Pancreas (tissue), 10 donors: ENCODE results near the gene DNAAF5. TPM values are rescaled to one million over a fixed set of nuclear protein-coding genes. Genes with fewer than 3 reads are reported as not detected.

Experiments
- ATAC-seq, 4 donors: fragments of 200-7000 bp; cut with Tn5 transposase; one replicate each; pipeline versions ENCODE4 v1.8.0 to v1.9.1; 2020; ENCODE audit warnings: mild to moderate bottlenecking in 4 of 4, moderate library complexity in 4 of 4
- DNase-seq, 6 donors: peaks; one replicate each; pipeline ENCODE4 v3.0.0-alpha.2; 2020
- FAIRE-seq: peaks from 2 replicates; lab custom pipeline; 2012; peaks lifted over from hg19 to GRCh38; lab: Jason Lieb, UNC
- H3K27ac ChIP-seq, 4 donors: fragments of 200-600 bp; sonication (generic); 1 replicate in 3 of 4; 2 replicates in 1 of 4; pipeline versions ENCODE4 v1.5.0 to v1.8.0; 2020
- H3K27me3 ChIP-seq, 4 donors: fragments of 200-600 bp; one replicate each; pipeline ENCODE4 v1.8.0; 2021
- H3K36me3 ChIP-seq, 3 donors: fragments of 200-600 bp; sonication (generic) in 1 of 3; one replicate each; pipeline versions ENCODE4 v1.5.0 to v1.8.0; 2020 to 2021
- H3K4me1 ChIP-seq, 3 donors: fragments of 200-600 bp; one replicate each; pipeline ENCODE4 v1.8.0; 2021
- H3K4me3 ChIP-seq, 4 donors: fragments of 200-600 bp; sonication (generic) in 2 of 4; one replicate each; pipeline versions ENCODE4 v1.5.0 to v1.8.0; 2020 to 2021
- H3K9me3 ChIP-seq, 4 donors: fragments of 200-600 bp; one replicate each; pipeline ENCODE4 v1.8.0; 2021
- WGBS, 2 donors: extraction: QIAGEN DNeasy Blood & Tissue Kit; methylation state at CpG; one replicate each; pipeline ENCODE4 v1.1.7; 2013; 5-methylcytosine and 5-hydroxymethylcytosine counted together
- intact Hi-C, 3 donors: fragments of 100-400 bp; cut with DNase I; formaldehyde crosslinking; loops; one replicate each; pipeline versions ENCODE4 v1.11.1 to v1.14.2; 2022
- polyA plus RNA-seq, 2 donors: library from polyadenylated mRNA; stranded (reverse); fragments of 200-250 nt; gene quantifications; one replicate each; pipeline ENCODE4 v1.2.3, GENCODE V29; 2013
- total RNA-seq, 6 donors: library from RNA; stranded (reverse); fragmentation: NEBNext Ultra II Directional in 4 of 6; extraction: Animal tissue kit (Norgen Biotek cat#: 25700) in 4 of 6; gene quantifications; one replicate each; pipeline versions ENCODE4 v1.2.1 to v1.2.4, GENCODE V29; 2021 to 2023
- TF ChIP-seq, protein P1 (sequence below), 4 donors: fragments of 200-600 bp; sonication (generic) in 3 of 4; IDR thresholded peaks; one replicate each; pipeline versions ENCODE4 v1.5.0 to v1.8.0; 2021; ENCODE audit warnings: antibody characterized with exemption in 4 of 4
- donor health status: healthy with polysubstance abuse.
- donor health status: DM: no; HTN: no; CAD: no; lungs with moderate emphysema.
- donor health status: DM: no; HTN: no; CAD: no.
- donor health status: control.
- donor health status: control.
- donor health status: Bipolar disorder and iron deficiency.
- donor health status: DM: yes; HTN: yes; CAD: no.
- donor health status: DM: no; HTN: no; CAD: no.
- donor health status: DM: no; HTN: no; CAD: no.
- donor health status: DM: yes; HTN: yes; CAD: no.

Gene DNAAF5
- total and polyA plus RNA-seq, 8 donors, result 7.7 to 16.6 (median 11.8) TPM

DNA sequence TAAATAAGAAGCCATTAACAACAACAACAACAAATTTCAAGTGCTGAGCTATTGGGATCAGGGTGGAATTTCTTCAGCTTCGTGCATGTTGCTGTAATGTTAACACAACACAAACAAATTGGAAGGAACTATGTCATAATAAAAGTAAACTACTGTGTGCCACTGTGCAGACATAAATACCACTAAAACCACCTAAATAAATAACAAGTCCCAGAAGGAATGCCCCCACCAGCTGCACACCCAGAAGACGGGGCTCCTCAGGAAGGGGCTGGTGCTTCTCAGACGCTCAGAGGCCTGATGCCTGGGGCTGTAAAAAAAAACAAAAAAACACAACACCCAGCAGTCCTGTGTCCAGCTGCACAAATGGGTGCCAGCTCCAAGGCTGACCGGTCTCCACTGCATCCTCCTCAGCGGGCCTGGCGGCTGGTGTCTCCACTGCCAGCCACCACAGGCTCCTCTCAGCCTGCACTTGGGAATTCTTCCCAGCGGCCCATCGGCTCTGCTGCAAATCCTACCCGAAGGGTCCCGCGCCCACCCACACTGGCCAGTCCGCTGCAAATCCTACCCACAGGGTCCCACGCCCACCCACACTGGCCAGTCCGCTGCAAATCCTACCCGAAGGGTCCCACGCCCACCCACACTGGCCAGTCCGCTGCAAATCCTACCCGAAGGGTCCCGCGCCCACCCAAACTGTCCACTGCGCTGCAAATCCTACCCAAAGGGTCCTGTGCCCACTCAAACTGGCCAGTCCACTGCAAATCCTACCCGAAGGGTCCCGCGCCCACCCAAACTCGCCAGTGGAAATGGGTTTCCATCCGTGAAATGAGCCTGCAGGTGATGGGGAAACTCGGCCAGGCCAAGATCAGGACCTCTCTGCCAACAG is 35.8 kb upstream of the DNAAF5 start:
- H3K4me3 ChIP-seq, result no peak overlapping the region
- intact Hi-C loops, result no loop called here
- ATAC-seq, result no peak
- no peak for FAIRE-seq
- H3K9me3 ChIP-seq, result peaks cover 0 to under 1% (median 0%) of the 10 kb centered on the region in 4 donors
- no peaks in the 10 kb centered on the region for H3K36me3 ChIP-seq
- WGBS, 2 donors, result 97 to 98% methylated on average over 27 of the region's 27 CpGs
- H3K27ac ChIP-seq, result no peak overlapping the region
- H3K4me1 ChIP-seq, result no peaks in the 10 kb centered on the region
- H3K27me3 ChIP-seq, result no peaks in the 10 kb centered on the region
- DNase-seq, result peak in 1 of 6 donors; percentile 20
- TF ChIP-seq, protein P1, sequence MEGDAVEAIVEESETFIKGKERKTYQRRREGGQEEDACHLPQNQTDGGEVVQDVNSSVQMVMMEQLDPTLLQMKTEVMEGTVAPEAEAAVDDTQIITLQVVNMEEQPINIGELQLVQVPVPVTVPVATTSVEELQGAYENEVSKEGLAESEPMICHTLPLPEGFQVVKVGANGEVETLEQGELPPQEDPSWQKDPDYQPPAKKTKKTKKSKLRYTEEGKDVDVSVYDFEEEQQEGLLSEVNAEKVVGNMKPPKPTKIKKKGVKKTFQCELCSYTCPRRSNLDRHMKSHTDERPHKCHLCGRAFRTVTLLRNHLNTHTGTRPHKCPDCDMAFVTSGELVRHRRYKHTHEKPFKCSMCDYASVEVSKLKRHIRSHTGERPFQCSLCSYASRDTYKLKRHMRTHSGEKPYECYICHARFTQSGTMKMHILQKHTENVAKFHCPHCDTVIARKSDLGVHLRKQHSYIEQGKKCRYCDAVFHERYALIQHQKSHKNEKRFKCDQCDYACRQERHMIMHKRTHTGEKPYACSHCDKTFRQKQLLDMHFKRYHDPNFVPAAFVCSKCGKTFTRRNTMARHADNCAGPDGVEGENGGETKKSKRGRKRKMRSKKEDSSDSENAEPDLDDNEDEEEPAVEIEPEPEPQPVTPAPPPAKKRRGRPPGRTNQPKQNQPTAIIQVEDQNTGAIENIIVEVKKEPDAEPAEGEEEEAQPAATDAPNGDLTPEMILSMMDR (IDR thresholded peaks at IDR 0.05), result no peak

DNA sequence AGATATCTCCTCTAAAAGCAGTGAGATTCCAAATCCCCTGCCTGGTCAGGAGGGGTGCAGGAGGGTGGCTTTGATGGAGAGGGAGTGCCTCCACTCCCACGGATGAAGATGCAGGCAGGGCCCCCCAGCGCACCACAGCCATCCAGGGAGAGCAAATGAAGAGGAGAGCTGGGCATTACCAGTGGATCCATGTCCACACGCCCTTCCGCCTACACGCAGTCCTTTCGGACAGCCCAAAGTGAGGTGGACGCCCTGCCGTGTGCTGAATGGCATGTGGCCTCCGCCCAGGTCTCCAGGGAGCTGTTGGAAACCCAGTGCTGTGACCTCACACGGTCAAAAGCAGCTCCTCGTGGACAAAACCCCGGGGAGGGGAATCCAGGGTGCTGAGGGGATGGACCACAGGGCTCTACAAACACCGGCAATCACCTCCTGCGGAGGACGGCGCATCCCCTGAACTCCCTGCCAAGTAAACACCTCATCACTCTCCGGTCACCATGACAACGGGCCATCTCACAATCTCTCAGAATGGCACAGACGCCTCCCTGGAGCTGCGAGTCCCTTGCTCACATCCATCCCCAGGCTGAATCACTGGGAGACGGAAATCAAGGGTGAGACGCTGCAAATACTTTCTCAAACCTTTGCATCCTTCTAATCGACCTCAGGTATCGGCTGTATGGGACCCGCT is 35.0 kb upstream of the DNAAF5 start:
- peak in 1 of 6 donors; percentile 35 for DNase-seq
- intact Hi-C loops, result no loop called here
- 92 to 94% methylated on average over 25 of the region's 25 CpGs for WGBS, 2 donors

DNA sequence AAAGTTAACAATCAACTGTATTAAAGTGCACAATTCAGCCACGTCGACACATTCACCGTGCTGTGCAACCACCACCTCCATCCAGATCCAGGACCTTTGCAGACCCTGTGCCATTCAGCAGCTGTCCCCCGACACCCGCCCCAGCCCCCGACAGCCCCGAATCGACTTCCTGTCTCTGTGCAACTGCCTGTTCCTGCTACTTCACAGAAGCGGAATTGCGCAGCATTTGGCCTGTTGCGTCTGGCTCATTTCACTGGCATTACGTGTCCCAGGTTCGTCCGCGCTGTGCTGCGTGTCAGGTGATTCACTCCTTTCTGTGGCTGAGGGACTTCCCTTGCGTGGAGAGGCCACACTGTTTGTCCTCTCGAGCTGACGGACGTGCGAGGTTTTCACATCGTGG is 33.2 kb upstream of the DNAAF5 start:
- no peak overlapping the region for H3K4me3 ChIP-seq
- no peaks in the 10 kb centered on the region for H3K9me3 ChIP-seq
- no peaks in the 10 kb centered on the region for H3K27me3 ChIP-seq
- DNase-seq, result peak in 1 of 6 donors; percentile 21
- TF ChIP-seq, protein P1 (IDR thresholded peaks at IDR 0.05), result no peak
- no peak for FAIRE-seq
- no peaks in the 10 kb centered on the region for H3K36me3 ChIP-seq
- H3K27ac ChIP-seq, result no peak overlapping the region
- ATAC-seq, result no peak
- 95 to 98% methylated on average over 22 of the region's 22 CpGs for WGBS, 2 donors
- H3K4me1 ChIP-seq, result no peaks in the 10 kb centered on the region
- intact Hi-C loops, result no loop called here

More for the DNA sequence above, 35.0 kb upstream of the DNAAF5 start:
- H3K36me3 ChIP-seq, result no peaks in the 10 kb centered on the region
- H3K27ac ChIP-seq, result no peak overlapping the region
- FAIRE-seq (no peak), ATAC-seq (no peak)
- no peaks in the 10 kb centered on the region for H3K4me1 ChIP-seq
- H3K9me3 ChIP-seq, result no peaks in the 10 kb centered on the region
- no peaks in the 10 kb centered on the region for H3K27me3 ChIP-seq
- TF ChIP-seq, protein P1 (IDR thresholded peaks at IDR 0.05), result no peak
- no peak overlapping the region for H3K4me3 ChIP-seq

GRCh38 chr7:696426-696811 is 30.1 kb upstream of the DNAAF5 start:
- TF ChIP-seq, protein P1 (IDR thresholded peaks at IDR 0.05), result no peak
- Histone ChIP-seq H3K27ac (no peak overlapping the region), H3K4me3 (no peak overlapping the region), H3K9me3 (no peaks in the 10 kb centered on the region), H3K27me3 (no peaks in the 10 kb centered on the region), H3K36me3 (no peaks in the 10 kb centered on the region), H3K4me1 (no peaks in the 10 kb centered on the region)
- intact Hi-C loops, result no loop called here
- WGBS, 2 donors, result 93 to 96% methylated on average over 9 of the region's 9 CpGs
- FAIRE-seq (no peak), DNase-seq (peak in 1 of 6 donors; percentile 22), ATAC-seq (no peak)
